ENCODE data around the gene RASEF. TPM values are rescaled to one million over a fixed set of nuclear protein-coding genes. Genes with fewer than 3 reads are reported as not detected.
"Not testable (repeated sequence)": the region's sequence is repeated elsewhere in the genome, so short reads cannot be mapped to it uniquely, and the experiment has no call there.

The RASEF gene
- total and polyA plus RNA-seq, 10 of the 15 experiments (the other 5 are each of a cell fraction or from before 2014, with no cell fraction given): under 0.01 to 0.04 (median 0.01) TPM; not detected in 7

- Histone ChIP-seq H3K79me2 (ENCODE audit: control insufficient read depth, insufficient read depth, low read length) (no peaks in the 10 kb centered on the region), H3K27me3 (replicated peaks in 1 of 2; ENCODE audit: control insufficient read depth in 2 of 2, insufficient read depth in 2 of 2, low read length in 1 of 2) (no peaks in the 10 kb centered on the region), H3K27ac (ENCODE audit: control insufficient read depth, insufficient read depth) (no peak overlapping the region), H3K4me1 (ENCODE audit: control insufficient read depth, insufficient read depth, low read length) (no peaks in the 10 kb centered on the region), H4K20me1 (ENCODE audit: control insufficient read depth, insufficient read depth) (no peaks in the 10 kb centered on the region), H3K9me3 (replicated peaks; ENCODE audit: control insufficient read depth, insufficient read depth, low read length) (no peaks in the 10 kb centered on the region), H3K4me3 (no peak overlapping the region), H3K9ac (ENCODE audit: control insufficient read depth, insufficient read depth, low read length) (no peak overlapping the region), H3K36me3 (ENCODE audit: control insufficient read depth in 2 of 2, insufficient read depth in 2 of 2, low read length in 1 of 2) (no peaks in the 10 kb centered on the region), H3K4me2 (ENCODE audit: control insufficient read depth, insufficient read depth) (no peak overlapping the region), H2AFZ (ENCODE audit: control insufficient read depth, low read depth, low read length) (no peak overlapping the region)
- POLR2A ChIA-PET: no interaction called here
- in situ Hi-C loops (cut with MboI) (no loop called here), intact Hi-C loops (cut with micrococcal nuclease; ENCODE audit: unreplicated experiment) (no loop called here)
- ATAC-seq (no peak), DNase-seq (ENCODE audit: low read depth, low spot score) (no peak), FAIRE-seq (no peak)
- CTCF ChIA-PET: no interaction called here
- RAD21 ChIA-PET (ENCODE audit: unreplicated experiment): no interaction called here
- WGBS (ENCODE audit: insufficient coverage, insufficient replicate concordance, low lambda C conversion rate, missing lambda C conversion rate): 70% methylated on average over 4 of the region's 4 CpGs
- SMC1A ChIA-PET (ENCODE audit: uncharacterized antibody, unreplicated experiment): no interaction called here
- TF ChIP-seq IRF5 (IDR thresholded peaks at IDR 0.05; ENCODE audit: borderline replicate concordance): no peak
- TF ChIP-seq NRF1 (conservative IDR thresholded peaks at IDR 0.05; ENCODE audit: low read depth, low read length): no peak
- no peak for TF ChIP-seq ZBTB33 (IDR thresholded peaks at IDR 0.05)
- no peak for TF ChIP-seq SUPT20H (IDR thresholded peaks at IDR 0.05; ENCODE audit: borderline replicate concordance, control insufficient read depth, low read depth, low read length)
- TF ChIP-seq LARP7 (IDR thresholded peaks at IDR 0.05): no peak
- TF ChIP-seq MYC (IDR thresholded peaks at IDR 0.05; ENCODE audit: insufficient read depth, insufficient read length, insufficient replicate concordance, low read length, severe bottlenecking): no peak
- no peak for TF ChIP-seq JUNB (IDR thresholded peaks at IDR 0.05)
- no peak for TF ChIP-seq GABPA (IDR thresholded peaks at IDR 0.05; ENCODE audit: low read depth)
- no peak for TF ChIP-seq NFIC (IDR thresholded peaks at IDR 0.05; ENCODE audit: low read depth, low read length)
- TF ChIP-seq POLR2AphosphoS5 (IDR thresholded peaks at IDR 0.05; ENCODE audit: low read length): no peak
- TF ChIP-seq WRNIP1 (IDR thresholded peaks at IDR 0.05; ENCODE audit: borderline replicate concordance, low read depth, low read length): no peak
- TF ChIP-seq ZNF274 (IDR thresholded peaks at IDR 0.05; ENCODE audit: insufficient read depth, insufficient read length): no peak
- no TSS peak for BruUV-seq (replicated peaks)
Observed at GRCh38 chr9:83097633-83098032, 34.7 kb upstream of the RASEF start.

GRCh38 chr9:83093311-83093710, 30.4 kb upstream of the RASEF start:
- intact Hi-C loops (cut with micrococcal nuclease; ENCODE audit: unreplicated experiment); SMC1A ChIA-PET (ENCODE audit: uncharacterized antibody, unreplicated experiment): not testable (repeated sequence)

More at GRCh38 chr9:83093311-83093710, 30.4 kb upstream of the RASEF start:
- H3K79me2 ChIP-seq (ENCODE audit: control insufficient read depth, insufficient read depth, low read length); CTCF ChIA-PET; H3K27me3 ChIP-seq (replicated peaks in 1 of 2; ENCODE audit: control insufficient read depth in 2 of 2, insufficient read depth in 2 of 2, low read length in 1 of 2); POLR2A ChIA-PET; DNase-seq (ENCODE audit: low read depth, low spot score); H4K20me1 ChIP-seq (ENCODE audit: control insufficient read depth, insufficient read depth); H3K27ac ChIP-seq (ENCODE audit: control insufficient read depth, insufficient read depth); H3K36me3 ChIP-seq (ENCODE audit: control insufficient read depth in 2 of 2, insufficient read depth in 2 of 2, low read length in 1 of 2); H3K9me3 ChIP-seq (replicated peaks; ENCODE audit: control insufficient read depth, insufficient read depth, low read length); RAD21 ChIA-PET (ENCODE audit: unreplicated experiment); ATAC-seq; H3K4me1 ChIP-seq (ENCODE audit: control insufficient read depth, insufficient read depth, low read length); BruUV-seq (replicated peaks); FAIRE-seq; H3K4me3 ChIP-seq; H2AFZ ChIP-seq (ENCODE audit: control insufficient read depth, low read depth, low read length); H3K4me2 ChIP-seq (ENCODE audit: control insufficient read depth, insufficient read depth); H3K9ac ChIP-seq (ENCODE audit: control insufficient read depth, insufficient read depth, low read length); in situ Hi-C loops (cut with MboI): not testable (repeated sequence)
- 64% methylated on average over 17 of the region's 24 CpGs for WGBS (ENCODE audit: insufficient coverage, insufficient replicate concordance, low lambda C conversion rate, missing lambda C conversion rate)
